IMR-90 (cell line): ENCODE data around the gene OPN1SW.

ENCODE experiments used
- BHLHE40 ChIP-seq: fragments of 150-350 bp; IDR thresholded peaks from 2 replicates; pipeline ENCODE4 v1.6.1; 2016; ENCODE audit warnings: mild to moderate bottlenecking, low read depth, low read length
- FOS ChIP-seq: fragments of 150-350 bp; IDR thresholded peaks from 2 replicates; pipeline ENCODE4 v1.6.1; 2016; ENCODE audit warnings: low read depth, low read length
- MXI1 ChIP-seq: IDR thresholded peaks from 2 replicates; pipeline ENCODE4 v1.6.1; 2012; ENCODE audit warnings: low read depth, mild to moderate bottlenecking, low read length, moderate library complexity, borderline replicate concordance
- POLR2A ChIP-seq: IDR thresholded peaks from 2 replicates; pipeline ENCODE4 v1.6.1; 2012; ENCODE audit warnings: mild to moderate bottlenecking, low read depth, low read length
- RFX5 ChIP-seq: IDR thresholded peaks from 2 replicates; pipeline ENCODE4 v1.8.0; 2012; ENCODE audit warnings: low read depth, mild to moderate bottlenecking, low read length, moderate library complexity
- SMC3 ChIP-seq: fragments of 150-350 bp; IDR thresholded peaks from 2 replicates; pipeline ENCODE4 v1.6.1; 2016; ENCODE audit warnings: low read depth, mild to moderate bottlenecking, antibody characterized with exemption, low read length, moderate library complexity
- TF ChIP-seq, protein P1 (sequence below): conservative IDR thresholded peaks from 2 replicates; pipeline ENCODE4 v1.5.1; 2012; ENCODE audit warnings: mild to moderate bottlenecking, low read depth, low read length, improper control_type of control experiment
- TF ChIP-seq, protein P2 (sequence below): fragments of 150-350 bp; IDR thresholded peaks from 2 replicates; pipeline ENCODE4 v1.6.1; 2017; ENCODE audit warnings: mild to moderate bottlenecking, antibody characterized with exemption, low read length, low read depth

DNA sequence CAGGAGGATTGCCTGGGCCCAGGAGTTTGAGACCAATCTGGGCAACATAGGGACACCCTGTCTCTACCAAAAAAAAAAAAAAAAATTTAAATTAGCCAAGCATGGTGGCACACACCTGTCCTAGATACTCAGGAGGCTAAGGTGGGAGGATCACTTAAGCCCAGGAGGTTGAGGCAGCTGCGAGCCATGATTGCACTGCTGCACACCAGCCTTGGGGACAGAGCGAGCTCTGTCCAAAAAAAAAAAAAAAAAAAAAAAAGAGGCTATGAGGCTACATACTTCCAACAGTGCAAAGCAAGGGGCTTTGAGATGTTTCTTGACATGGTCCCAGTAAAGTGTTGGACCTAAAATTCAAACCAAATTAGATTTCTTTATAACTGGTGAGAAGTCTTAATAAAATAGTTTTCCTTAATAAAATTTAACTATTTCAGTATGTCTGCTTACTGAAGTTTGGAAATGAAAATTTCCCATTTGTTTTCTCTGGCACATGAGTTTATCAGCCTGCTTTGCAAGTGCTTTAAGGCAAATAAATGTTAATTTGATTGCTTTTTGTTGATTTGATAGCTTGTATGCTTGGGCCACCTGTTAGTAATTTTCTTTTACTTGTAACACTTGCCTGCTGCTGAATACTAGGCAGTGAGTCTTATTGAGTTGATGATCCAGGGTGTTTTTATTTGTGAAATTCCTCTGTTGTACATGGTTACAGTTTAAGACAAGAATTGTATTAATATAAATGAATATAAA is 20.3 kb downstream of the OPN1SW start:
- TF ChIP-seq, protein P1, sequence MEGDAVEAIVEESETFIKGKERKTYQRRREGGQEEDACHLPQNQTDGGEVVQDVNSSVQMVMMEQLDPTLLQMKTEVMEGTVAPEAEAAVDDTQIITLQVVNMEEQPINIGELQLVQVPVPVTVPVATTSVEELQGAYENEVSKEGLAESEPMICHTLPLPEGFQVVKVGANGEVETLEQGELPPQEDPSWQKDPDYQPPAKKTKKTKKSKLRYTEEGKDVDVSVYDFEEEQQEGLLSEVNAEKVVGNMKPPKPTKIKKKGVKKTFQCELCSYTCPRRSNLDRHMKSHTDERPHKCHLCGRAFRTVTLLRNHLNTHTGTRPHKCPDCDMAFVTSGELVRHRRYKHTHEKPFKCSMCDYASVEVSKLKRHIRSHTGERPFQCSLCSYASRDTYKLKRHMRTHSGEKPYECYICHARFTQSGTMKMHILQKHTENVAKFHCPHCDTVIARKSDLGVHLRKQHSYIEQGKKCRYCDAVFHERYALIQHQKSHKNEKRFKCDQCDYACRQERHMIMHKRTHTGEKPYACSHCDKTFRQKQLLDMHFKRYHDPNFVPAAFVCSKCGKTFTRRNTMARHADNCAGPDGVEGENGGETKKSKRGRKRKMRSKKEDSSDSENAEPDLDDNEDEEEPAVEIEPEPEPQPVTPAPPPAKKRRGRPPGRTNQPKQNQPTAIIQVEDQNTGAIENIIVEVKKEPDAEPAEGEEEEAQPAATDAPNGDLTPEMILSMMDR: no peak
- TF ChIP-seq SMC3: no peak
- TF ChIP-seq BHLHE40: no peak
- TF ChIP-seq POLR2A: no peak
- no peak for TF ChIP-seq RFX5
- TF ChIP-seq MXI1: no peak
- no peak for TF ChIP-seq FOS
- TF ChIP-seq, protein P2, sequence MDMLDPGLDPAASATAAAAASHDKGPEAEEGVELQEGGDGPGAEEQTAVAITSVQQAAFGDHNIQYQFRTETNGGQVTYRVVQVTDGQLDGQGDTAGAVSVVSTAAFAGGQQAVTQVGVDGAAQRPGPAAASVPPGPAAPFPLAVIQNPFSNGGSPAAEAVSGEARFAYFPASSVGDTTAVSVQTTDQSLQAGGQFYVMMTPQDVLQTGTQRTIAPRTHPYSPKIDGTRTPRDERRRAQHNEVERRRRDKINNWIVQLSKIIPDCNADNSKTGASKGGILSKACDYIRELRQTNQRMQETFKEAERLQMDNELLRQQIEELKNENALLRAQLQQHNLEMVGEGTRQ: no peak
